GM20000 (cell line): ENCODE measurements around the gene ST3GAL3.

Experiments
- DNase-seq: peaks from one replicate; pipeline ENCODE4 v3.0.0; 2012; ENCODE audit warnings: low spot score
- TF ChIP-seq, protein P1 (sequence below): IDR thresholded peaks from 2 replicates; pipeline ENCODE4 v1.5.1; 2012; ENCODE audit warnings: mild to moderate bottlenecking, control low read depth; ENCODE audit errors: extremely low read depth, missing control alignments

Gene ST3GAL3

DNA sequence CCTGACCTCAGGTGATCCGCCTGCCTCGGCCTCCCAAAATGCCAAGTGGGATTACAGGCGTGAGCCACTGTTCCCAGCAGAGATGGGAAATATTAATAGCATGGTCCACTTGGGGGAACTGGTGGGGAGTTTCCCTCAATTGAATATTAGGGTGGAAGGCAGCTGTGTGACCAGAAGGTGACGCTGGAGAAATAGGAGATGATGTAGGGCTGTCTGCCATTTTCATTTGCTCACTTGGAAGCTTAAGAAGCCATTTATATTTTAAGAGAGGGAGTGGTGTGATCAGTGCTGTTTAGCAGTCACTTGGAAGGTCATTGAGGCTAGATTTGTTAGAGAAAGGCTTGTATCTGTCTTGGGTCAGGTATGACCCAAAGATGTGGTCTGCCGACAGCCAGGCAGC is 37.5 kb upstream of the ST3GAL3 start:
- TF ChIP-seq, protein P1, sequence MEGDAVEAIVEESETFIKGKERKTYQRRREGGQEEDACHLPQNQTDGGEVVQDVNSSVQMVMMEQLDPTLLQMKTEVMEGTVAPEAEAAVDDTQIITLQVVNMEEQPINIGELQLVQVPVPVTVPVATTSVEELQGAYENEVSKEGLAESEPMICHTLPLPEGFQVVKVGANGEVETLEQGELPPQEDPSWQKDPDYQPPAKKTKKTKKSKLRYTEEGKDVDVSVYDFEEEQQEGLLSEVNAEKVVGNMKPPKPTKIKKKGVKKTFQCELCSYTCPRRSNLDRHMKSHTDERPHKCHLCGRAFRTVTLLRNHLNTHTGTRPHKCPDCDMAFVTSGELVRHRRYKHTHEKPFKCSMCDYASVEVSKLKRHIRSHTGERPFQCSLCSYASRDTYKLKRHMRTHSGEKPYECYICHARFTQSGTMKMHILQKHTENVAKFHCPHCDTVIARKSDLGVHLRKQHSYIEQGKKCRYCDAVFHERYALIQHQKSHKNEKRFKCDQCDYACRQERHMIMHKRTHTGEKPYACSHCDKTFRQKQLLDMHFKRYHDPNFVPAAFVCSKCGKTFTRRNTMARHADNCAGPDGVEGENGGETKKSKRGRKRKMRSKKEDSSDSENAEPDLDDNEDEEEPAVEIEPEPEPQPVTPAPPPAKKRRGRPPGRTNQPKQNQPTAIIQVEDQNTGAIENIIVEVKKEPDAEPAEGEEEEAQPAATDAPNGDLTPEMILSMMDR = no peak
- DNase-seq = no peak

DNA sequence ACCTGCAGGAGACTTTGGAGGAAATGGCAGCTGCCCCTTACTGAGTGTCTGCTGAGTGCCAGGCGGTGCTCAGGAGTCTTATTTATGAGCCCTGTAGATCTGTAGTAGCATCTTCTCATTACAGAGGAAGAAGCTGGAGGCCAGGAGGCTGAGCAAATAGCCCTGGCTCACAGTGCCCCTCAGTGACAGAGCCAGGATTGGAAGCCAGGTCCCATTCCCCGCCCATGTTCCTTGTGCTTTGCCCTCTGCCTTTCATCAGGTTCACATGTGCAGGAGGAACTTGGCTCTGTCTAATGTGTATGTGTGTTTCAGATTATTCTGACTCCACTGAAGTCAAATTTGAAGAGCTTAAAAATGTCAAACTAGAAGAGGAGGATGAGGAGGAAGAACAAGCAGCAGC is 36.1 kb upstream of the ST3GAL3 start:
- TF ChIP-seq, protein P1 = no peak
- no peak for DNase-seq

- no peak for DNase-seq
- TF ChIP-seq, protein P1 = no peak
These were observed 35.6 kb upstream of the ST3GAL3 start for GRCh38 chr1:43671626-43672330.

- DNase-seq = no peak
- TF ChIP-seq, protein P1 = no peak
These were observed 34.1 kb upstream of the ST3GAL3 start for GRCh38 chr1:43673261-43673660.

- TF ChIP-seq, protein P1 = no peak
- no peak for DNase-seq
These were observed 28.4 kb upstream of the ST3GAL3 start for GRCh38 chr1:43678940-43679339.

- TF ChIP-seq, protein P1 = no peak
These were observed 23.8 kb upstream of the ST3GAL3 start for GRCh38 chr1:43683560-43683959.

GRCh38 chr1:43686801-43687200 is 20.5 kb upstream of the ST3GAL3 start:
- TF ChIP-seq, protein P1 = no peak
- no peak for DNase-seq

More at GRCh38 chr1:43683560-43683959, 23.8 kb upstream of the ST3GAL3 start:
- DNase-seq = no peak
